GM12874 (cell line): ENCODE measurements around the gene NPC1.

Experiments
- TF ChIP-seq, protein P1 (sequence below): IDR thresholded peaks from 2 replicates; pipeline ENCODE4 v1.5.1; 2011; ENCODE audit warnings: low read depth, mild to moderate bottlenecking, control low read depth, low read length, moderate library complexity; ENCODE audit not compliant: insufficient read depth

NPC1 gene

DNA sequence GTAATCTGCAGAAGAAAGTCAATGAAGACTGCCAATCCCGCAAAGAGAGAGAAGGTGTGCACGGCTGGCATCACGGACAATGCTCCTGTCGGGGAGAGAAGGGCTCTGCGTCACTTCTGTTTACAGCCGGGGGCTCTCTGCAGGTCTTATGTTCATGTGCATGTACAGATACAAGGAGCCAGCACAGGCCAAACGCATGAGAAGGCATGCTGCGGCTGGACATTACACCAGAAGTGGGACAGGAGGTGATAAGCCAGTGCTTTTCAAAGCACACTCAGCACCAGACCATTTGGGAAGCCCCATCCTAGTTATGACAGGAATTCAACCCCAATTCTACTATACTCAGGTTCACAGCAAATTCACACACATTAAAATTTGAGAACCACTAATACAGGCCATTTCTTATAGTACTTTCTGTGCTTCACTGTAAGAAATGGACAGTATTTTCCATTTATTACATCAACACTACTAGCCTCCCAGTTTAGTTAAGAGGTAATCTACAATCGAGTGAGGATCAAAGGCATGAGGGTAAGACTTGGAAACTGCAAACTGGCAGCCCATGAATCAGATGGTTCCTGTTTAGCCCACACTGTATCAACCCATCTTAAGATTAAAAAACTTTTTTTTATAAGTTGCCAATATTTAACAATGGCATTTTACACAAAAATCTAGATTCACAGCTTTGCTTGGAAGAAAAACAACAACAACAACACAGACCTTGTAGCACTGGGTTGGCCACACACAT lies 44.8 kb downstream of the NPC1 start:
- TF ChIP-seq, protein P1, sequence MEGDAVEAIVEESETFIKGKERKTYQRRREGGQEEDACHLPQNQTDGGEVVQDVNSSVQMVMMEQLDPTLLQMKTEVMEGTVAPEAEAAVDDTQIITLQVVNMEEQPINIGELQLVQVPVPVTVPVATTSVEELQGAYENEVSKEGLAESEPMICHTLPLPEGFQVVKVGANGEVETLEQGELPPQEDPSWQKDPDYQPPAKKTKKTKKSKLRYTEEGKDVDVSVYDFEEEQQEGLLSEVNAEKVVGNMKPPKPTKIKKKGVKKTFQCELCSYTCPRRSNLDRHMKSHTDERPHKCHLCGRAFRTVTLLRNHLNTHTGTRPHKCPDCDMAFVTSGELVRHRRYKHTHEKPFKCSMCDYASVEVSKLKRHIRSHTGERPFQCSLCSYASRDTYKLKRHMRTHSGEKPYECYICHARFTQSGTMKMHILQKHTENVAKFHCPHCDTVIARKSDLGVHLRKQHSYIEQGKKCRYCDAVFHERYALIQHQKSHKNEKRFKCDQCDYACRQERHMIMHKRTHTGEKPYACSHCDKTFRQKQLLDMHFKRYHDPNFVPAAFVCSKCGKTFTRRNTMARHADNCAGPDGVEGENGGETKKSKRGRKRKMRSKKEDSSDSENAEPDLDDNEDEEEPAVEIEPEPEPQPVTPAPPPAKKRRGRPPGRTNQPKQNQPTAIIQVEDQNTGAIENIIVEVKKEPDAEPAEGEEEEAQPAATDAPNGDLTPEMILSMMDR: no peak

DNA sequence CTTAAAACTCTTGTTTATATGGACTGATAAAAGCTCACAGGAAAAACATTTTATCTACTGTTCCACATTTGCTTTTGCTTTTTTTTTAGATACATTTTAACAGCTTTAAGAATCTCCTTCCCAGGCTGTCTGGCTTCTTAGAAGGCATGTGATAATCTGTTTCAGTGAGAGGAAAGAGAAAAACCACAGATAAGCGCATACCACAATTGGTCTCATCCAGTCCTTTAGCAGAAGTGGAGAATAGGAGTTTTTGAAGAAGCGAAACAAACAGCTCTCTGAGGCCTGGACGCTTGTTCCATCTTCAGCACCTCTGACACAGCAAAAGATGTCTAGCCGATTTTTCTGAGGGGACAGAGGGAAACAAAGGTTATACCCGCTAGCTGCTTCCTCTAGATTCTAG lies 45.4 kb downstream of the NPC1 start:
- TF ChIP-seq, protein P1: no peak

DNA sequence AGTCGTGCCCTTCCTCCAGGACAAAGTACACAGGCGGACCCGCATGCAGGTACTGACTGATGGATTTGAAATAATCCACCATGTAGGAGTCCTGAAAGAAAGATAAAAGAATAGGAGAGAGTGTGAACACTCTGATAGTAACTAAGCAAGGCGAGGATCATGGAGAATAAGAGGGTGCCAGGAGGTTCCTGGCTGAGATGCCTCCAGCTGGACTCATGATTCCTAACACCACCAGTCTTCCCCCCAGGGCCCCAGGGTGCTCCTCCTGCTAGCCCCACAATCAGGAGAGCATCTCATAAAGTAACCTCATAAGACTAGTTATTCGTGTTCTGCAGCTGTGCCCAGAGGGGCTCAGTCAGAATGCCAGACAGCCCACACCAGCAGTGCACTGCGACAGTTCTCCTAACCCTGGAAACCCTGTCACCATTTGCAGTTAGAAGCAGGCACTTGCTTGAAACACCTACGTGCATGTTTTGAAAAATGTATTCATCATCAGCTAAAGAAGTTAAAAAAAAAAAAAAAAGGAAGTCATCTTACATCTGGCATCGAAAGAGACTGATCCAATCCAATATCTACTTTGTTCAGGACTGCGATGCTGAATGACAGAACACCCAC lies 46.3 kb downstream of the NPC1 start:
- TF ChIP-seq, protein P1: no peak

DNA sequence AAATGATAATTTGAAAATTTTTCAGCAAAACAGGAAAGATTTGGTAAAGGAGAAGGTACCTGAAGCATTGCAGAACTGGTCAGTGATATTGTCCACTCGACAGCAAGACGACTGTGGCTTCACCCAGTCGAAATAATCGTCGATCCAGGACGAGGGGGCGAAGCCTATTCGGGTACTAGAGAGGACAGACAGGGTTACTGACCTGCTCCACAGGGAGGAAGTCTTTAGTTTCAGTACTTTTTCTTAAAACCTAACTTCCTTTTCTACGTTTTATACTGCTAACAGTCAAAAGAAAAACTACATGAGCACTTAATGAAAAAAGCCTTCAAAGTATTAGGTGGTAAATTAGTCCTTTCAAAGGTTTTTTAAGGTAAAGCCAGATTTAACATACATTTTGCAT lies 47.0 kb downstream of the NPC1 start:
- TF ChIP-seq, protein P1: no peak

GRCh38 chr18:23538870-23539269 lies 47.4 kb downstream of the NPC1 start:
- TF ChIP-seq, protein P1: no peak

GRCh38 chr18:23538001-23538400 lies 48.3 kb downstream of the NPC1 start:
- TF ChIP-seq, protein P1: no peak

- TF ChIP-seq, protein P1: no peak
Measured at GRCh38 chr18:23537274-23537673, 49.0 kb downstream of the NPC1 start.
